Mesenchymal stem cell (in vitro differentiated cells and primary cell): ENCODE results near the gene MACROD1.

Experiments used
- DNase-seq: peaks from one replicate; pipeline ENCODE4 v3.0.0-alpha.2; 2013
- H2AFZ ChIP-seq: one replicate; pipeline ENCODE4 v1.6.1; 2013; ENCODE audit warnings: low read depth, mild to moderate bottlenecking, control low read depth, inconsistent platforms, low read length, moderate library complexity
- H2AK5ac ChIP-seq: 2 replicates; pipeline ENCODE4 v1.6.1; 2013; ENCODE audit warnings: low read length, moderate library complexity, mild to moderate bottlenecking, inconsistent platforms; ENCODE audit not compliant: severe bottlenecking
- H2BK120ac ChIP-seq: one replicate; pipeline ENCODE4 v1.6.1; 2013; ENCODE audit warnings: low read depth, mild to moderate bottlenecking, inconsistent platforms, low read length, moderate library complexity
- H2BK12ac ChIP-seq, 2 experiments: one replicate each; pipeline ENCODE4 v1.6.1; 2013; ENCODE audit warnings: inconsistent platforms in 2 of 2, low read length in 2 of 2, mild to moderate bottlenecking in 2 of 2, moderate library complexity in 2 of 2, control low read depth in 1 of 2
- H2BK15ac ChIP-seq: one replicate; pipeline ENCODE4 v1.6.1; 2013; ENCODE audit warnings: mild to moderate bottlenecking, low read depth, inconsistent platforms; ENCODE audit not compliant: poor library complexity, severe bottlenecking
- H2BK5ac ChIP-seq: 2 replicates; pipeline ENCODE4 v1.6.1; 2013; ENCODE audit warnings: low read depth, mild to moderate bottlenecking, low read length, control low read depth, inconsistent platforms; ENCODE audit not compliant: poor library complexity, severe bottlenecking
- H3K14ac ChIP-seq, 2 experiments: one replicate each; pipeline ENCODE4 v1.6.1; 2013; ENCODE audit warnings: inconsistent platforms in 2 of 2, low read length in 2 of 2, control low read depth in 1 of 2, mild to moderate bottlenecking in 1 of 2, moderate library complexity in 1 of 2
- H3K18ac ChIP-seq, 2 experiments: one replicate each; pipeline ENCODE4 v1.6.1; 2013; ENCODE audit warnings: inconsistent platforms in 2 of 2, low read length in 2 of 2, control low read depth in 1 of 2, low read depth in 1 of 2, mild to moderate bottlenecking in 1 of 2
- H3K23ac ChIP-seq, 2 experiments: one replicate each; pipeline ENCODE4 v1.6.1; 2013; ENCODE audit warnings: inconsistent platforms in 2 of 2, low read length in 2 of 2, mild to moderate bottlenecking in 2 of 2, moderate library complexity in 2 of 2, control low read depth in 1 of 2
- H3K27ac ChIP-seq: 2 replicates; pipeline ENCODE4 v1.5.1; 2013; ENCODE audit warnings: mild to moderate bottlenecking, moderate library complexity, low read length, control low read depth, inconsistent platforms; ENCODE audit not compliant: poor library complexity, severe bottlenecking
- H3K27me3 ChIP-seq, 2 experiments: 2 replicates each; pipeline versions ENCODE4 v1.6.1 to v1.7.0; 2013; ENCODE audit warnings: low read length in 2 of 2, mild to moderate bottlenecking in 2 of 2, moderate library complexity in 2 of 2, control low read depth in 1 of 2, inconsistent platforms in 1 of 2; ENCODE audit not compliant: control insufficient read depth in 1 of 2, insufficient read depth in 1 of 2
- H3K36me3 ChIP-seq, 2 experiments: 2 replicates each; pipeline versions ENCODE4 v1.6.1 to v1.7.0; 2013; ENCODE audit warnings: low read length in 2 of 2, control low read depth in 1 of 2, inconsistent platforms in 1 of 2, low read depth in 1 of 2, mild to moderate bottlenecking in 1 of 2; ENCODE audit not compliant: insufficient read depth in 2 of 2, control insufficient read depth in 1 of 2
- H3K4ac ChIP-seq, 2 experiments: one replicate each; pipeline ENCODE4 v1.6.1; 2013; ENCODE audit warnings: inconsistent platforms in 2 of 2, low read length in 2 of 2, mild to moderate bottlenecking in 2 of 2, moderate library complexity in 2 of 2, control low read depth in 1 of 2, low read depth in 1 of 2
- H3K4me1 ChIP-seq: 2 replicates; pipeline ENCODE4 v1.6.1; 2013; ENCODE audit warnings: low read depth, low read length, control low read depth; ENCODE audit not compliant: control insufficient read depth, insufficient read depth
- H3K4me2 ChIP-seq: 2 replicates; pipeline ENCODE4 v1.6.1; 2013; ENCODE audit warnings: low read length, mild to moderate bottlenecking, inconsistent platforms; ENCODE audit not compliant: poor library complexity, severe bottlenecking
- H3K4me3 ChIP-seq, 2 experiments: 2 replicates each; pipeline versions ENCODE4 v1.5.1 to v1.7.0; 2013; ENCODE audit warnings: low read length in 2 of 2, mild to moderate bottlenecking in 2 of 2, control low read depth in 1 of 2, low read depth in 1 of 2; ENCODE audit not compliant: insufficient read depth in 1 of 2
- H3K79me1 ChIP-seq: replicated peaks from 2 replicates; pipeline ENCODE4 v1.6.1; 2013; ENCODE audit warnings: mild to moderate bottlenecking, control low read depth, low read length, inconsistent platforms; ENCODE audit not compliant: poor library complexity, severe bottlenecking
- H3K9ac ChIP-seq: 2 replicates; pipeline ENCODE4 v1.7.0; 2013; ENCODE audit warnings: mild to moderate bottlenecking, low read length, moderate library complexity
- H3K9me3 ChIP-seq: 2 replicates; pipeline ENCODE4 v1.7.0; 2013; ENCODE audit warnings: mild to moderate bottlenecking, low read length; ENCODE audit not compliant: control insufficient read depth
- H4K8ac ChIP-seq: one replicate; pipeline ENCODE4 v1.6.1; 2013; ENCODE audit warnings: inconsistent platforms, mild to moderate bottlenecking, low read length, moderate library complexity
- H4K91ac ChIP-seq: one replicate; pipeline ENCODE4 v1.6.1; 2013; ENCODE audit warnings: mild to moderate bottlenecking, low read length, inconsistent platforms
- WGBS: methylation state at CpG from one replicate; pipeline ENCODE4 v1.1.7; 2013; ENCODE audit warnings: mixed read lengths; 5-methylcytosine and 5-hydroxymethylcytosine counted together

Gene MACROD1

DNA sequence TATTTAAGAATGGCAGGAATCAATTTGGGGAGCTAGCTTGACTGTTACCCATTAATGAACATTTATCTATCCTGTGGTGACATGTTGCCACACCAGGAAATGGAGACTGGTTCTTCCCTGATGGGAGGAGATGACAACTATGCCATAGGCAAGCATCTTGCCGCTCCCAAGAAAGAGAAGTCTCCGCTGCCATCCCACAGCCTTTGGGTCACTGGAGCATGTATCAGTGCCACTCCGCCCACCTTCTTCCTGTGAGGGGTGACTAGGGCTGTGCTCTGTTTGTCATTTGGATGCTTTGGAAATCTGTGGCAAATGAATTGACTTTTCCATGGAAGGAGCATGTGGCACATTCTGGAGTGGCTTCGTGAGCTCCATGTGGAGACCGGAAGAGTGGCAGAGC lies 26.5 kb upstream of the MACROD1 start:
- WGBS = 98% methylated on average over 5 of the region's 5 CpGs
- H3K36me3 ChIP-seq = peaks cover 50 to 60% of the 10 kb centered on the region in 2 experiments
- no peak overlapping the region for H4K91ac ChIP-seq
- H3K27me3 ChIP-seq = no peaks in the 10 kb centered on the region
- H2AFZ ChIP-seq = no peak overlapping the region
- H2AK5ac ChIP-seq = no peak overlapping the region
- H3K14ac ChIP-seq = no peak overlapping the region
- no peak overlapping the region for H2BK120ac ChIP-seq
- H3K18ac ChIP-seq = no peak overlapping the region
- H3K9me3 ChIP-seq = no peaks in the 10 kb centered on the region
- H3K23ac ChIP-seq = no peak overlapping the region
- H2BK12ac ChIP-seq = no peak overlapping the region
- H3K4me1 ChIP-seq = peaks cover 6% of the 10 kb centered on the region
- no peak overlapping the region for H2BK5ac ChIP-seq
- no peak overlapping the region for H3K9ac ChIP-seq
- no peak overlapping the region for H3K4me3 ChIP-seq
- H3K4me2 ChIP-seq = no peak overlapping the region
- H3K27ac ChIP-seq = no peak overlapping the region
- no peak for DNase-seq
- H3K4ac ChIP-seq = no peak overlapping the region
- H4K8ac ChIP-seq = no peak overlapping the region
- H2BK15ac ChIP-seq = no peak overlapping the region
- peaks cover 9% of the 10 kb centered on the region for H3K79me1 ChIP-seq

DNA sequence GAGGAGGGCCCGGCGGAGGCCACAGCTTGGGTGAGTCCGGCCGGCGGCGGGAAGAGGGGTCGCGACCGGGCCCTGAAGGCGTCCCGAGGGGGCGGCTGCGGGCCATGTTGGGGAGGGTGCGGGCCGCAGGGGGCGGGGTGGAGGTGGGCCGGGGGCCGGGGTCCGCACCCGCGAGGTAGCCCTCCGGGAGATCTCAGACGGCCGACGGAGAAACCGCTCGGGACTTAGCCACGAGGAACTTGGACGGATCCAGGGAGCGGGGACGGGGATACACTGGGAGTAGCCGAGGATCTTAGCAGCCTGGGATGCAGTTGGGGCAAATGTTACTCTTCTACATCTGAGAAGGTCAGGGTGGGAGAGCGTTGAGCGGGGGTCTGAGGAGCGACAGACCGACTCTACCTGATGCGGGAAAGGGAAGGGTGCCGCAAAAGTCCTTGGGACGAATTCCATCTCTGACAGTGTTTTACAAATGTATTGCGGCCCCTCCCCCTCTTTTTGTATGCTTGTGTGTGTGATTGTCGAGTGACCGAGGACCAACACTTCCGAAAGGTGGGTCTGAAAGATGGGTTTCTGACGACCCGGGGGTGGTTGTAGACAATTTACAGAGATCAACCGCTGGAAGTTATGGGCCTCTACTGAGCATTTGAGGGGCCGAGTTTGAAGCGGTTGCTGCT lies 20.7 kb upstream of the MACROD1 start:
- H2BK5ac ChIP-seq = no peak overlapping the region
- no peak overlapping the region for H3K4me3 ChIP-seq
- peaks cover 8% of the 10 kb centered on the region for H3K79me1 ChIP-seq
- H3K4me1 ChIP-seq = peaks cover 18% of the 10 kb centered on the region
- peak overlapping the region; percentile 36 for H2BK15ac ChIP-seq
- peak overlapping the region in 1 of 2 experiments; percentile 61 for H3K23ac ChIP-seq
- no peak overlapping the region for H2AFZ ChIP-seq
- peak overlapping the region in 1 of 2 experiments; percentile 72 for H3K18ac ChIP-seq
- H3K4ac ChIP-seq = no peak overlapping the region
- no peaks in the 10 kb centered on the region for H3K27me3 ChIP-seq
- no peak overlapping the region for H3K9ac ChIP-seq
- H4K91ac ChIP-seq = no peak overlapping the region
- H3K14ac ChIP-seq = peak overlapping the region in 1 of 2 experiments; percentile 83
- no peaks in the 10 kb centered on the region for H3K9me3 ChIP-seq
- no peak overlapping the region for H2AK5ac ChIP-seq
- WGBS = under 1% methylated on average over 46 of the region's 48 CpGs
- peak overlapping the region; percentile 75 for H2BK120ac ChIP-seq
- peak overlapping the region; percentile 4 for H3K27ac ChIP-seq
- no peak overlapping the region for H3K4me2 ChIP-seq
- H3K36me3 ChIP-seq = peaks cover 5 to 7% of the 10 kb centered on the region in 2 experiments
- H4K8ac ChIP-seq = no peak overlapping the region
- no peak overlapping the region for H2BK12ac ChIP-seq
- DNase-seq = peak; percentile 41

DNA sequence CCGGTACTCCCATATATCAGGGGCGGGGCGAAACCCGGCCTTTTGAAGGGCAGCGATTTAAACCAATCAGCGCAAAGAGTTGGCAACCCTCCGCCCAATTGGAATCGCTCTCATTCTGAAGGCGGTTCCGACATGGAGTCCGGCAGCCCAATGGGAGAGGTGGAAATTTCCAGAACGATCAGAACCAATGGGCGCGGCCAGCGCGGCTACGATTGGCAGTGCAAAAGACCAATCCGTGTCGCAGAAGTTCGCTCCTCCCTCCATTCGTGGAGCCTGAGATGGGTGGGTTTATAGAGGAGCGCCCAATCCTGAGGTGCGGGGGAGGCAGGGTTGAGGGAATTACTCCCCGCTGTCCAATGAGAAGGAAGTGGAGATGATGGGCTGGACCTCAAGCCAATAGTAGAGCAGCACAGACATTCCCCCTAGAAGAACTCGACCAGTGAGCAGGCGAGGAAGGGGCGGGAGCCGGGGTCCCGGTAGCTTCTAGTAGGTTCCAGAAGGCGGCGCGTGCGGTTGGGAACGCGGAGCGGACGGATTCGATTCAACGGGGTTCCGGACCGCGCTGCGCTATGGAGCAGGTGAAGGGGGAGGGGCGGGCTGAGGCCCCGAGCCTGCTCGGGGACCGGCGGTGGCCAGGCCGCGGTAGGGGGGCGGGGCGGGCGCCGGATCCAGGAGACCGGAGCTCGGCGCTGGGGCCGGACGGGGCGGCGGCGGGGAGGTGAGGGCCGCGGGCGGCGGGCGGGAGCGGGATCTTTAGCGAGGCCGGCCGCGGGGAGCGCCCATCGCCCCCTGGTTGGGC lies 20.0 kb upstream of the MACROD1 start, which contains the start of gene STIP1:
Gene STIP1 (plus strand): TSS at position 479 of the 799 bp plus-strand sequence. CDS start 91 bp downstream, at position 570.
- Histone ChIP-seq H2AK5ac (peak within 1 kb of the TSS; percentile 43), H2AFZ (peak within 1 kb of the TSS; percentile 29), H2BK15ac (peak within 1 kb of the TSS; percentile 36), H3K23ac (peak within 1 kb of the TSS in 1 of 2 experiments; percentile 92), H3K9ac (peak within 1 kb of the TSS; percentile 95), H3K4ac (peak within 1 kb of the TSS; percentile 55 to 90), H3K79me1 (peaks cover 8% of the 10 kb centered on the region), H4K8ac (peak within 1 kb of the TSS; percentile 93), H3K4me2 (peak within 1 kb of the TSS; percentile 87), H2BK120ac (peak within 1 kb of the TSS; percentile 75), H4K91ac (peak within 1 kb of the TSS; percentile 94), H3K4me1 (peaks cover 22% of the 10 kb centered on the region), H3K27me3 (no peaks in the 10 kb centered on the region), H2BK12ac (peak within 1 kb of the TSS; percentile 37 to 44), H2BK5ac (peak within 1 kb of the TSS; percentile 68), H3K9me3 (no peaks in the 10 kb centered on the region), H3K27ac (peak within 1 kb of the TSS; percentile 93), H3K36me3 (peaks cover 4 to 7% of the 10 kb centered on the region in 2 experiments), H3K14ac (peak within 1 kb of the TSS; percentile 83 to 93), H3K18ac (peak within 1 kb of the TSS; percentile 91 to 98), H3K4me3 (peak within 1 kb of the TSS; percentile 71 to 94)
- 1% methylated on average over 74 of the region's 74 CpGs for WGBS
- peak; percentile 100 for DNase-seq
